ENCODE measurements around the gene IDH3A. TPM values are rescaled to one million over a fixed set of nuclear protein-coding genes. Genes with fewer than 3 reads are reported as not detected.

Gene IDH3A
- total RNA-seq, 1 donor from 2014 or later, result 17.7 TPM

DNA sequence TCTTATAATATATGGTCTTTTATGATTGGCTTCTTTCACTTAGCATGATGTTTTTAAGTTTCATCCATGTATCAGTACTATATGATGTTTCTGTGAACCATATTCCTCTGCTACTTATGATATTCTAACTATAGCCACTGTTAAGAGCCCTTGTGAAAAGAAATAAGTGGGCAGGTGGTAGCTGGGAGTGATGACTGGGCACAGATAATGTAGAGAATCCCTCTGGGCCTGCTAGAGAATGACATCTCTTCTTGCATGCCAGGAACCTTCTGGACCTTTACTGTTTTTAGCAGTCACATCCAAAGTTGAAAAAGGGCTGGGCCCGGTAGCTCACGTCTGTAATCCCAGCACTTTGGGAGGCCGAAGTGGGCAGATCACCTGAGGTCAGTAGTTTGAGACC lies 10.2 kb downstream of the IDH3A start:
- no peak for DNase-seq (ENCODE audit: low spot score in 2 of 2)
- H3K4me3 ChIP-seq, result no peak overlapping the region
- H3K27ac ChIP-seq, result no peak overlapping the region
- intact Hi-C loops (cut with DNase I), result no loop called here
- H3K27me3 ChIP-seq, result no peaks in the 10 kb centered on the region
- no peaks in the 10 kb centered on the region for H3K9me3 ChIP-seq
- TF ChIP-seq, protein P1, sequence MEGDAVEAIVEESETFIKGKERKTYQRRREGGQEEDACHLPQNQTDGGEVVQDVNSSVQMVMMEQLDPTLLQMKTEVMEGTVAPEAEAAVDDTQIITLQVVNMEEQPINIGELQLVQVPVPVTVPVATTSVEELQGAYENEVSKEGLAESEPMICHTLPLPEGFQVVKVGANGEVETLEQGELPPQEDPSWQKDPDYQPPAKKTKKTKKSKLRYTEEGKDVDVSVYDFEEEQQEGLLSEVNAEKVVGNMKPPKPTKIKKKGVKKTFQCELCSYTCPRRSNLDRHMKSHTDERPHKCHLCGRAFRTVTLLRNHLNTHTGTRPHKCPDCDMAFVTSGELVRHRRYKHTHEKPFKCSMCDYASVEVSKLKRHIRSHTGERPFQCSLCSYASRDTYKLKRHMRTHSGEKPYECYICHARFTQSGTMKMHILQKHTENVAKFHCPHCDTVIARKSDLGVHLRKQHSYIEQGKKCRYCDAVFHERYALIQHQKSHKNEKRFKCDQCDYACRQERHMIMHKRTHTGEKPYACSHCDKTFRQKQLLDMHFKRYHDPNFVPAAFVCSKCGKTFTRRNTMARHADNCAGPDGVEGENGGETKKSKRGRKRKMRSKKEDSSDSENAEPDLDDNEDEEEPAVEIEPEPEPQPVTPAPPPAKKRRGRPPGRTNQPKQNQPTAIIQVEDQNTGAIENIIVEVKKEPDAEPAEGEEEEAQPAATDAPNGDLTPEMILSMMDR (IDR thresholded peaks at IDR 0.05), result no peak
- H3K36me3 ChIP-seq, result peaks cover 42 to 54% of the 10 kb centered on the region in 2 donors
- H3K4me1 ChIP-seq, result peaks cover 4 to 23% of the 10 kb centered on the region in 2 donors

DNA sequence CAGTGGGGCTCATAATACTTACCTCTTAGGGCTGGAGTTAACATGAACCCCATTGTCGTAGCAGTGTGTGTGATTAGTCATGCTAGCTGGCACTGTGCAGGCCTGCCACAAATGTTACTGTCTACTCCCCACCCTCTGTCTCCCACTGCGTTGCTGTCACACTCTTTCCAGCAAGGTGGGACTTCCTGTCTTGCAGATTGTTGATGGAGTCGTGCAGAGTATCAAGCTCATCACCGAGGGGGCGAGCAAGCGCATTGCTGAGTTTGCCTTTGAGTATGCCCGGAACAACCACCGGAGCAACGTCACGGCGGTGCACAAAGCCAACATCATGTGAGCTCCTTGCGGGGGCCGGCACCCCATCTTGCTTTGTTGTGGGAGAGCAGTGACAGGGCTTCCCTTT lies 12.9 kb downstream of the IDH3A start:
- Histone ChIP-seq H3K36me3 (peaks cover 68 to 81% of the 10 kb centered on the region in 2 donors), H3K4me1 (no peaks in the 10 kb centered on the region), H3K27me3 (no peaks in the 10 kb centered on the region), H3K27ac (no peak overlapping the region), H3K4me3 (no peak overlapping the region), H3K9me3 (no peaks in the 10 kb centered on the region)
- DNase-seq (ENCODE audit: low spot score in 2 of 2), result no peak
- intact Hi-C loops (cut with DNase I), result no loop called here
- TF ChIP-seq, protein P1 (IDR thresholded peaks at IDR 0.05), result no peak

DNA sequence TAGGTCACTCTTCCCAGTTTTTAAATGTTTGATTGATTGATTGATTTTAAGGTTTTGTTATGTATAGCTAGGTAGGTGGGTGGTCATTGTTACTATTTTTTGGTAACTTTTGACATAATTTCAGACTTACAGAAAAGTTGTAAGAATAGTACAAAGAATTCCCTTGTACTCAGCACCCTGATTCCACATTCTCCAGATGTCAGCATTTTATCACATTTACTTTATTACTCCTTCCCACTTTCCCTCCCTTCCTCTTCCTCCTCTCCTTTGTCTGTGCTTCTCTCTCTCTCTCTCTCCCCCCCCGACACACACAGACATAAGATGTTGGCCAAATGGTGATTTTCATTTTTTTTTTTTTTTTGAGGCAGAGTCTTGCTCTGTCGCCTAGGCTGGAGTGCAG lies 14.8 kb downstream of the IDH3A start:
- Histone ChIP-seq H3K9me3 (no peaks in the 10 kb centered on the region), H3K4me1 (no peaks in the 10 kb centered on the region), H3K36me3 (peaks cover 77 to 94% of the 10 kb centered on the region in 2 donors), H3K4me3 (no peak overlapping the region), H3K27me3 (no peaks in the 10 kb centered on the region), H3K27ac (no peak overlapping the region)
- intact Hi-C loops (cut with DNase I), result no loop called here
- TF ChIP-seq, protein P1 (IDR thresholded peaks at IDR 0.05), result no peak
- no peak for DNase-seq (ENCODE audit: low spot score in 2 of 2)

DNA sequence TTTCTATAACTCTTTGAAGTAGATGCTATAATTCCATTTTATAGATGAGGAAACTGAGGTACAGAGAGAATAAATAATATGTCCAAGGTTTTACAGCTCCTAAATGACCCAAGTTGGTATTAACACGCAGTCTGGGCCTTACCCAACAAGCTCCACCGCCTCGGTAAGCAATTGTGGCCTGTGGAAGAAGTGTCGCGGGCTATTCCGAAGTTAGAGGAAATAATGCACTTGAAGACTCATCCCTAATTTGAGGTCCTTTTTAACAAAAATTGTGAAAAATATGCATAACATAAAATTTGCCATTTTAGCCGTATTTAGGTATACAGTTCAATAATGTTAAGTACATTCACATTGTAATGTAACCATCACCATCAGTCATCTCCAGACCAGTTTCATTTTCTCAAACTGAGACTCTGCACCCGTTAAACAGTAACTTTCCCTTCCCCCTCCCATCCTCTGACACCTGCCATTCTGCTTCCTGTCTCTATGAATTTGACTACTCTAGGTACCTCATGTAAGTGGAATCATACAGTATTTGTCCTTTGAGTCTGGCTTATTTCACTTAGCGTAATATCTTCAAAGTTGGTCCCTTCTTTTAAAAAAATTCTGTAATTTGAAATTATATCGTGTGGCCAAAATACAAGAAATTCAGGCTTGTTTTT lies 18.2 kb downstream of the IDH3A start:
- Histone ChIP-seq H3K4me3 (no peak overlapping the region), H3K9me3 (no peaks in the 10 kb centered on the region), H3K36me3 (peaks cover 79 to 99% of the 10 kb centered on the region in 2 donors), H3K27me3 (no peaks in the 10 kb centered on the region), H3K27ac (no peak overlapping the region), H3K4me1 (no peaks in the 10 kb centered on the region)
- TF ChIP-seq, protein P1 (IDR thresholded peaks at IDR 0.05), result no peak
- no peak for DNase-seq (ENCODE audit: low spot score in 2 of 2)
- intact Hi-C loops (cut with DNase I), result no loop called here

DNA sequence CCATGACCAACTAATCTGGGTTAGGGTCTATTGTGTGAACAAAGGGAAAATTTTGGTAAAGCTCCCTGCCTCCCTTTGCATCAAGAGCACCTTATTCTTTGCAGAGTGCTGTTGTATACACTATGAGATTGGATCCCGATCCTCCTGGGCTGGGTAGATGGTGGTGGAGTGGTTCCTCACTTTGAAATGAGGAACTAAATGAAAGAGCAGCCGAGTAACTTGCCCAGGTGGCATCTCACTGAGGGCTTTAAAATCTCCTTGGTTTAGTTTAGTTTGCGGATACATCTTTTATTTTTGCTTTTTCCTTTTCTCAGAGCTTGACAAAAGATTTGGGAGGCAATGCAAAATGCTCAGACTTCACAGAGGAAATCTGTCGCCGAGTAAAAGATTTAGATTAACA lies 19.4 kb downstream of the IDH3A start:
- Histone ChIP-seq H3K4me1 (no peaks in the 10 kb centered on the region), H3K27me3 (no peaks in the 10 kb centered on the region), H3K9me3 (no peaks in the 10 kb centered on the region), H3K36me3 (peaks cover 79 to 93% of the 10 kb centered on the region in 2 donors), H3K4me3 (no peak overlapping the region), H3K27ac (no peak overlapping the region)
- intact Hi-C loops (cut with DNase I), result no loop called here
- TF ChIP-seq, protein P1 (IDR thresholded peaks at IDR 0.05), result no peak
- no peak for DNase-seq (ENCODE audit: low spot score in 2 of 2)
